WTC11 (cell line): ENCODE data around the gene SPEM3. TPM values are rescaled to one million over a fixed set of nuclear protein-coding genes. Genes with fewer than 3 reads are reported as not detected.

Experiments
- ATAC-seq: fragments of 200-7000 bp; cut with Tn5 transposase; 2 replicates; pipeline ENCODE4 v1.10.0; 2021; ENCODE audit warnings: mild to moderate bottlenecking, moderate library complexity
- CTCF ChIA-PET: fragments of 300-600 bp; sonication (Branson Sonifier 250); formaldehyde crosslinking; loops from one replicate; lab custom pipeline; 2021; ENCODE audit warnings: antibody characterized with exemption; lab: Charles Lee
- POLR2A ChIA-PET: fragments of 350-600 bp; sonication (Branson Sonifier 250); formaldehyde crosslinking; loops from one replicate; lab custom pipeline; 2021; ENCODE audit warnings: antibody characterized with exemption; lab: Charles Lee
- DNase-seq: peaks from one replicate; pipeline ENCODE4 v3.0.0; 2021; ENCODE audit warnings: low spot score
- H3K27ac Mint-ChIP-seq: 2 replicates; pipeline ENCODE4 v1.8.0; 2021; ENCODE audit warnings: mixed read lengths
- H3K27me3 Mint-ChIP-seq: 2 replicates; pipeline ENCODE4 v1.8.0; 2021; ENCODE audit warnings: low read depth, mild to moderate bottlenecking, moderate library complexity, mixed read lengths
- H3K36me3 Mint-ChIP-seq: 2 replicates; pipeline ENCODE4 v1.8.0; 2021; ENCODE audit warnings: mixed read lengths
- H3K4me1 Mint-ChIP-seq: 2 replicates; pipeline ENCODE4 v1.8.0; 2022; ENCODE audit warnings: mixed read lengths
- H3K4me3 Mint-ChIP-seq: 2 replicates; pipeline ENCODE4 v1.8.0; 2021; ENCODE audit warnings: mild to moderate bottlenecking, moderate library complexity, mixed read lengths
- H3K9me3 Mint-ChIP-seq: 2 replicates; pipeline ENCODE4 v1.8.0; 2021; ENCODE audit warnings: mixed read lengths
- ELF4 ChIP-seq: sonication (generic); formaldehyde crosslinking; IDR thresholded peaks from 2 replicates; pipeline ENCODE4 v1.8.1; 2022; ENCODE audit warnings: low read depth, mild to moderate bottlenecking, moderate library complexity, missing genetic modification reagents
- ESRRA ChIP-seq: sonication (generic); formaldehyde crosslinking; IDR thresholded peaks from 2 replicates; pipeline ENCODE4 v1.8.1; 2022; ENCODE audit warnings: mild to moderate bottlenecking, missing genetic modification reagents, borderline replicate concordance
- GTF2I ChIP-seq: fragments of 250-450 bp; sonication (Bioruptor Pico); conservative IDR thresholded peaks from 2 replicates; pipeline ENCODE4 v1.4.0; 2021; ENCODE audit warnings: mild to moderate bottlenecking
- HMGA2 ChIP-seq: fragments of 250-450 bp; sonication (Bioruptor Pico); IDR thresholded peaks from 2 replicates; pipeline ENCODE4 v1.4.0; 2021; ENCODE audit warnings: mild to moderate bottlenecking, moderate library complexity
- KAT7 ChIP-seq: sonication (generic); formaldehyde crosslinking; IDR thresholded peaks from 2 replicates; pipeline ENCODE4 v1.8.1; 2023; ENCODE audit warnings: missing genetic modification reagents, mild to moderate bottlenecking, borderline replicate concordance
- MYBL2 ChIP-seq: sonication (generic); formaldehyde crosslinking; IDR thresholded peaks from 2 replicates; pipeline ENCODE4 v1.8.1; 2023; ENCODE audit warnings: mild to moderate bottlenecking, moderate library complexity, missing genetic modification reagents
- RELA ChIP-seq: sonication (generic); formaldehyde crosslinking; IDR thresholded peaks from 2 replicates; pipeline ENCODE4 v1.8.1; 2022; ENCODE audit warnings: missing genetic modification reagents, mild to moderate bottlenecking, borderline replicate concordance
- ZNF138 ChIP-seq: sonication (generic); formaldehyde crosslinking; conservative IDR thresholded peaks from 2 replicates; pipeline ENCODE4 v1.8.1; 2022; ENCODE audit warnings: mild to moderate bottlenecking, moderate library complexity, missing genetic modification reagents
- ZNF423 ChIP-seq: fragments of 250-450 bp; sonication (Bioruptor Pico); IDR thresholded peaks from 2 replicates; pipeline ENCODE4 v2.1.2; 2022; ENCODE audit warnings: mild to moderate bottlenecking, moderate library complexity
- ZNF671 ChIP-seq: fragments of 250-450 bp; sonication (Bioruptor Pico); IDR thresholded peaks from 2 replicates; pipeline ENCODE4 v1.8.0; 2021; ENCODE audit warnings: mild to moderate bottlenecking
- total RNA-seq: library from RNA; stranded (reverse); gene quantifications from 3 replicates; pipeline ENCODE4 v1.2.3, GENCODE V29; 2021
- TF ChIP-seq, protein P1 (sequence below): sonication (generic); formaldehyde crosslinking; IDR thresholded peaks from 2 replicates; pipeline ENCODE4 v1.8.1; 2022; ENCODE audit warnings: low read depth, mild to moderate bottlenecking, moderate library complexity, missing genetic modification reagents, borderline replicate concordance
- TF ChIP-seq, protein P2 (sequence below): sonication (generic); formaldehyde crosslinking; IDR thresholded peaks from 2 replicates; pipeline ENCODE4 v1.8.0; 2022; ENCODE audit warnings: mild to moderate bottlenecking, missing genetic modification reagents
- TF ChIP-seq, protein P3 (sequence below): fragments of 250-450 bp; sonication (Bioruptor Pico); IDR thresholded peaks from 2 replicates; pipeline ENCODE4 v1.9.0; 2021; ENCODE audit warnings: mild to moderate bottlenecking, borderline replicate concordance
- TF ChIP-seq, protein P4 (sequence below): sonication (generic); formaldehyde crosslinking; IDR thresholded peaks from 2 replicates; pipeline ENCODE4 v1.8.1; 2023; ENCODE audit warnings: mild to moderate bottlenecking, moderate library complexity, missing genetic modification reagents
- TF ChIP-seq, protein P5 (sequence below): fragments of 250-450 bp; sonication (Bioruptor Pico); IDR thresholded peaks from 2 replicates; pipeline ENCODE4 v2.1.2; 2022; ENCODE audit warnings: mild to moderate bottlenecking, moderate library complexity
- TF ChIP-seq, protein P6 (sequence below): sonication (generic); formaldehyde crosslinking; IDR thresholded peaks from 2 replicates; pipeline ENCODE4 v1.8.0; 2022; ENCODE audit warnings: mild to moderate bottlenecking, missing genetic modification reagents

Gene SPEM3
- total RNA-seq, 1 experiment from 2014 or later: not detected

DNA sequence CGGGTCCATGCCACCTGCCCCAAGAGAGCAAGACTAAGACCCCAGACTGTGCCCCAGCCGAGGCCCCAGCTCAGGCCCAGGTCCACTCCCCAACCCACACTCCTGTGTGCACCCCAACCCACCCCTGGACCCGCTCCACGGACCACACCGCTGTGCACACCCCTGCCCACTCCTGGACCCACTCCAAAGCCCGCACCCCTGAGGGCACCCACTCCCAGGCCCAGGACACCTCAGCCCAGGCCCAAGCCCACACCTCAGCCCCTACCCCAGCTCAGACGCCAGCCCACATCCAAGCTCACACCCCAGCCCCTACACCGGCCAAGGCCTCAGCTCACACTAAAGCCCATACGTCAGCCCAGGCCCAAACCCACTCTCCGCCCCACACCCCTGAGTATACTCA lies 1.1 kb downstream of the SPEM3 start (continued):
- TF ChIP-seq, protein P1, sequence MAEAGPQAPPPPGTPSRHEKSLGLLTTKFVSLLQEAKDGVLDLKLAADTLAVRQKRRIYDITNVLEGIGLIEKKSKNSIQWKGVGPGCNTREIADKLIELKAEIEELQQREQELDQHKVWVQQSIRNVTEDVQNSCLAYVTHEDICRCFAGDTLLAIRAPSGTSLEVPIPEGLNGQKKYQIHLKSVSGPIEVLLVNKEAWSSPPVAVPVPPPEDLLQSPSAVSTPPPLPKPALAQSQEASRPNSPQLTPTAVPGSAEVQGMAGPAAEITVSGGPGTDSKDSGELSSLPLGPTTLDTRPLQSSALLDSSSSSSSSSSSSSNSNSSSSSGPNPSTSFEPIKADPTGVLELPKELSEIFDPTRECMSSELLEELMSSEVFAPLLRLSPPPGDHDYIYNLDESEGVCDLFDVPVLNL (CRISPR knock-in tag): no peak
- TF ChIP-seq, protein P2, sequence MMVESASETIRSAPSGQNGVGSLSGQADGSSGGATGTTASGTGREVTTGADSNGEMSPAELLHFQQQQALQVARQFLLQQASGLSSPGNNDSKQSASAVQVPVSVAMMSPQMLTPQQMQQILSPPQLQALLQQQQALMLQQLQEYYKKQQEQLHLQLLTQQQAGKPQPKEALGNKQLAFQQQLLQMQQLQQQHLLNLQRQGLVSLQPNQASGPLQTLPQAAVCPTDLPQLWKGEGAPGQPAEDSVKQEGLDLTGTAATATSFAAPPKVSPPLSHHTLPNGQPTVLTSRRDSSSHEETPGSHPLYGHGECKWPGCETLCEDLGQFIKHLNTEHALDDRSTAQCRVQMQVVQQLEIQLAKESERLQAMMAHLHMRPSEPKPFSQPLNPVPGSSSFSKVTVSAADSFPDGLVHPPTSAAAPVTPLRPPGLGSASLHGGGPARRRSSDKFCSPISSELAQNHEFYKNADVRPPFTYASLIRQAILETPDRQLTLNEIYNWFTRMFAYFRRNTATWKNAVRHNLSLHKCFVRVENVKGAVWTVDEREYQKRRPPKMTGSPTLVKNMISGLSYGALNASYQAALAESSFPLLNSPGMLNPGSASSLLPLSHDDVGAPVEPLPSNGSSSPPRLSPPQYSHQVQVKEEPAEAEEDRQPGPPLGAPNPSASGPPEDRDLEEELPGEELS (CRISPR knock-in tag): no peak

DNA sequence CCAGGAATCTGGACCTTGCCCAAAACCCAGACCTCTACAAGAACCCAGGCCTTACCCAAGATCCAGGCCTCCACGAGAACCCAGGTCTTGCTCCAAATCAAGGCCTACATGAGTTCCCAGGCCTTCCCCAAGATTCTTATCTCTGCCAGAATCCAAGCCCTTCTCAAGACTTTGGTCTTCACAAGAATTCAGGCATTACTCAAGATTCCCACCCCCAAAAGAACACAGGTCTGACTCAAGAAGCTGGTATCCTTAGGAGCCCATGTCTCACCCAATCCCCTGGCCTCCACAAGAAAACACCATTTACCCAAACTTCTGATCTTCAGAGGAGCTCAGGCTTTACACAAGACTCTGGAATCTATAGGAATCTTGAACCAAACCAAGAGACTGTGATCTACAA lies 2.6 kb downstream of the SPEM3 start:
- DNase-seq: no peak
- Mint-ChIP-seq H3K36me3 (no peaks in the 10 kb centered on the region), H3K27me3 (no peaks in the 10 kb centered on the region; the same call in 1 of the 2 replicates), H3K27ac (no peak overlapping the region), H3K4me1 (peaks cover 3% of the 10 kb centered on the region), H3K4me3 (no peak overlapping the region), H3K9me3 (no peaks in the 10 kb centered on the region)
- ChIA-PET POLR2A (no interaction called here), CTCF (no interaction called here)
- TF ChIP-seq, protein P3, sequence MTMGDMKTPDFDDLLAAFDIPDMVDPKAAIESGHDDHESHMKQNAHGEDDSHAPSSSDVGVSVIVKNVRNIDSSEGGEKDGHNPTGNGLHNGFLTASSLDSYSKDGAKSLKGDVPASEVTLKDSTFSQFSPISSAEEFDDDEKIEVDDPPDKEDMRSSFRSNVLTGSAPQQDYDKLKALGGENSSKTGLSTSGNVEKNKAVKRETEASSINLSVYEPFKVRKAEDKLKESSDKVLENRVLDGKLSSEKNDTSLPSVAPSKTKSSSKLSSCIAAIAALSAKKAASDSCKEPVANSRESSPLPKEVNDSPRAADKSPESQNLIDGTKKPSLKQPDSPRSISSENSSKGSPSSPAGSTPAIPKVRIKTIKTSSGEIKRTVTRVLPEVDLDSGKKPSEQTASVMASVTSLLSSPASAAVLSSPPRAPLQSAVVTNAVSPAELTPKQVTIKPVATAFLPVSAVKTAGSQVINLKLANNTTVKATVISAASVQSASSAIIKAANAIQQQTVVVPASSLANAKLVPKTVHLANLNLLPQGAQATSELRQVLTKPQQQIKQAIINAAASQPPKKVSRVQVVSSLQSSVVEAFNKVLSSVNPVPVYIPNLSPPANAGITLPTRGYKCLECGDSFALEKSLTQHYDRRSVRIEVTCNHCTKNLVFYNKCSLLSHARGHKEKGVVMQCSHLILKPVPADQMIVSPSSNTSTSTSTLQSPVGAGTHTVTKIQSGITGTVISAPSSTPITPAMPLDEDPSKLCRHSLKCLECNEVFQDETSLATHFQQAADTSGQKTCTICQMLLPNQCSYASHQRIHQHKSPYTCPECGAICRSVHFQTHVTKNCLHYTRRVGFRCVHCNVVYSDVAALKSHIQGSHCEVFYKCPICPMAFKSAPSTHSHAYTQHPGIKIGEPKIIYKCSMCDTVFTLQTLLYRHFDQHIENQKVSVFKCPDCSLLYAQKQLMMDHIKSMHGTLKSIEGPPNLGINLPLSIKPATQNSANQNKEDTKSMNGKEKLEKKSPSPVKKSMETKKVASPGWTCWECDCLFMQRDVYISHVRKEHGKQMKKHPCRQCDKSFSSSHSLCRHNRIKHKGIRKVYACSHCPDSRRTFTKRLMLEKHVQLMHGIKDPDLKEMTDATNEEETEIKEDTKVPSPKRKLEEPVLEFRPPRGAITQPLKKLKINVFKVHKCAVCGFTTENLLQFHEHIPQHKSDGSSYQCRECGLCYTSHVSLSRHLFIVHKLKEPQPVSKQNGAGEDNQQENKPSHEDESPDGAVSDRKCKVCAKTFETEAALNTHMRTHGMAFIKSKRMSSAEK (CRISPR knock-in tag): no peak
- TF ChIP-seq, protein P4, sequence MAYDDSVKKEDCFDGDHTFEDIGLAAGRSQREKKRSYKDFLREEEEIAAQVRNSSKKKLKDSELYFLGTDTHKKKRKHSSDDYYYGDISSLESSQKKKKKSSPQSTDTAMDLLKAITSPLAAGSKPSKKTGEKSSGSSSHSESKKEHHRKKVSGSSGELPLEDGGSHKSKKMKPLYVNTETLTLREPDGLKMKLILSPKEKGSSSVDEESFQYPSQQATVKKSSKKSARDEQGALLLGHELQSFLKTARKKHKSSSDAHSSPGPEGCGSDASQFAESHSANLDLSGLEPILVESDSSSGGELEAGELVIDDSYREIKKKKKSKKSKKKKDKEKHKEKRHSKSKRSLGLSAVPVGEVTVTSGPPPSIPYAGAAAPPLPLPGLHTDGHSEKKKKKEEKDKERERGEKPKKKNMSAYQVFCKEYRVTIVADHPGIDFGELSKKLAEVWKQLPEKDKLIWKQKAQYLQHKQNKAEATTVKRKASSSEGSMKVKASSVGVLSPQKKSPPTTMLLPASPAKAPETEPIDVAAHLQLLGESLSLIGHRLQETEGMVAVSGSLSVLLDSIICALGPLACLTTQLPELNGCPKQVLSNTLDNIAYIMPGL (CRISPR knock-in tag): no peak
- TF ChIP-seq ESRRA (CRISPR knock-in tag) (no peak), RELA (no peak), HMGA2 (CRISPR knock-in tag) (no peak), ZNF671 (CRISPR knock-in tag) (no peak), ELF4 (no peak), GTF2I (CRISPR knock-in tag) (no peak), MYBL2 (CRISPR knock-in tag) (no peak), ZNF423 (CRISPR knock-in tag) (no peak), ZNF138 (CRISPR knock-in tag) (no peak), KAT7 (no peak)
- TF ChIP-seq, protein P5, sequence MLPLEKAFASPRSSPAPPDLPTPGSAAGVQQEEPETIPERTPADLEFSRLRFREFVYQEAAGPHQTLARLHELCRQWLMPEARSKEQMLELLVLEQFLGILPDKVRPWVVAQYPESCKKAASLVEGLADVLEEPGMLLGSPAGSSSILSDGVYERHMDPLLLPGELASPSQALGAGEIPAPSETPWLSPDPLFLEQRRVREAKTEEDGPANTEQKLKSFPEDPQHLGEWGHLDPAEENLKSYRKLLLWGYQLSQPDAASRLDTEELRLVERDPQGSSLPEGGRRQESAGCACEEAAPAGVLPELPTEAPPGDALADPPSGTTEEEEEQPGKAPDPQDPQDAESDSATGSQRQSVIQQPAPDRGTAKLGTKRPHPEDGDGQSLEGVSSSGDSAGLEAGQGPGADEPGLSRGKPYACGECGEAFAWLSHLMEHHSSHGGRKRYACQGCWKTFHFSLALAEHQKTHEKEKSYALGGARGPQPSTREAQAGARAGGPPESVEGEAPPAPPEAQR (CRISPR knock-in tag): no peak
- TF ChIP-seq, protein P6, sequence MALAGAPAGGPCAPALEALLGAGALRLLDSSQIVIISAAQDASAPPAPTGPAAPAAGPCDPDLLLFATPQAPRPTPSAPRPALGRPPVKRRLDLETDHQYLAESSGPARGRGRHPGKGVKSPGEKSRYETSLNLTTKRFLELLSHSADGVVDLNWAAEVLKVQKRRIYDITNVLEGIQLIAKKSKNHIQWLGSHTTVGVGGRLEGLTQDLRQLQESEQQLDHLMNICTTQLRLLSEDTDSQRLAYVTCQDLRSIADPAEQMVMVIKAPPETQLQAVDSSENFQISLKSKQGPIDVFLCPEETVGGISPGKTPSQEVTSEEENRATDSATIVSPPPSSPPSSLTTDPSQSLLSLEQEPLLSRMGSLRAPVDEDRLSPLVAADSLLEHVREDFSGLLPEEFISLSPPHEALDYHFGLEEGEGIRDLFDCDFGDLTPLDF (CRISPR knock-in tag): no peak
- no peak for ATAC-seq
